Heart left ventricle (tissue), 13 donors: ENCODE data around the gene KHDC1L.
A peak's percentile ranks its signal among the peaks of the same experiment; 100 is the strongest.

ENCODE experiments used
- CTCF ChIP-seq, 12 donors: fragments of 200-600 bp; sonication (generic) in 4 of 12; IDR thresholded peaks; one replicate each; pipeline versions ENCODE4 v1.5.0 to v1.8.0; 2018 to 2022; ENCODE audit warnings: antibody characterized with exemption in 12 of 12, mild to moderate bottlenecking in 5 of 12
- POLR2A ChIP-seq, 2 donors: fragments of 450-650 bp; IDR thresholded peaks; one replicate each; pipeline ENCODE4 v1.6.1; 2017; ENCODE audit warnings: antibody characterized with exemption in 2 of 2, mild to moderate bottlenecking in 2 of 2, moderate library complexity in 2 of 2
- donor health status: ischemic (EF 13 %, LVEDD 7.1; RV severe dilation, severe dysfunction).
- donor health status: DM: no; HTN: yes; CAD: no.
- donor health status: DM: no; HTN: no; CAD: no.
- donor health status: ischemic (EF 25% LVEDD 6.9; RV normal size, moderate dysfunction).
- donor health status: ischemic (EF 25% LVEDD 5.7; RV mildly dilated, moderate dysfunction).
- donor health status: ischemic (EF 35%, LVEDD 5.7; RV mildly dilated, moderate dysfunction).
- donor health status: nonischemic (EF 11% LVEDD 7.7; RV severe dilation, severe dysfunction).
- donor health status: DM: yes; HTN: yes; CAD: no.
- donor health status: PGD.
- donor health status: ischemic (EF 29% LVEDD 5.4; RV normal size, mild dysfunction).
- donor health status: nonischemic (EF 23%, LVEDD 6.1; RV moderate dilation, normal function).

- TF ChIP-seq POLR2A (IDR thresholded peaks at IDR 0.05) (no peak), CTCF (IDR thresholded peaks at IDR 0.05) (peak; percentile 56 to 83 (median 68))
Measured at GRCh38 chr6:73180763-73181619, 44.3 kb downstream of the KHDC1L start.
